Motor neuron (in vitro differentiated cells): ENCODE data around the gene PDE4D. TPM values are rescaled to one million over a fixed set of nuclear protein-coding genes. Genes with fewer than 3 reads are reported as not detected.

Experiments
- ATAC-seq, 8 experiments: fragments of 200-7000 bp; cut with Tn5 transposase; replicated peaks in 6 of 8; 2 replicates each; pipeline ENCODE4 v1.8.0; 2021; ENCODE audit warnings: mild to moderate bottlenecking in 8 of 8, moderate library complexity in 8 of 8
- H3K27ac ChIP-seq, 2 donors: fragments of 250-450 bp; sonication (Bioruptor Pico); 2 replicates each; pipeline ENCODE4 v1.9.0; 2021; ENCODE audit warnings: antibody characterized with exemption in 2 of 2, mild to moderate bottlenecking in 2 of 2, moderate library complexity in 1 of 2
- H3K4me1 ChIP-seq, 2 donors: fragments of 250-450 bp; sonication (Bioruptor Pico); replicated peaks in 1 of 2; 2 replicates each; pipeline ENCODE4 v1.6.1; 2021; ENCODE audit warnings: antibody characterized with exemption in 2 of 2, mild to moderate bottlenecking in 2 of 2, moderate library complexity in 1 of 2
- H3K4me3 ChIP-seq, 5 donors: fragments of 250-450 bp; sonication (Bioruptor Pico); 2 replicates each; pipeline ENCODE4 v1.9.0; 2021; ENCODE audit warnings: antibody characterized with exemption in 5 of 5, mild to moderate bottlenecking in 5 of 5, moderate library complexity in 4 of 5
- WGBS, 10 experiments: fragments of 450-650 bp; shearing (Covaris generic); methylation state at CpG; one replicate each; pipeline ENCODE4 v1.0.0; 2022; 5-methylcytosine and 5-hydroxymethylcytosine counted together
- in situ Hi-C, 9 experiments: fragments of 400-800 bp; cut with MboI; loops; one replicate each; pipeline ENCODE4 v1.15.0; 2021; ENCODE audit warnings: low sequenced_read_pairs in 9 of 9, low pct_unique_long_range_greater_than_20kb in 2 of 9; ENCODE audit not compliant: unreplicated experiment in 9 of 9
- total RNA-seq, 8 experiments: library from RNA; unstranded; fragments of 300-600 nt; gene quantifications; 2 replicates each; pipeline versions ENCODE4 v1.2.3 to v1.2.4, GENCODE V29; 2022

The PDE4D gene
- total RNA-seq, 8 experiments from 2014 or later: 10.1 to 57.2 (median 23.7) TPM

DNA sequence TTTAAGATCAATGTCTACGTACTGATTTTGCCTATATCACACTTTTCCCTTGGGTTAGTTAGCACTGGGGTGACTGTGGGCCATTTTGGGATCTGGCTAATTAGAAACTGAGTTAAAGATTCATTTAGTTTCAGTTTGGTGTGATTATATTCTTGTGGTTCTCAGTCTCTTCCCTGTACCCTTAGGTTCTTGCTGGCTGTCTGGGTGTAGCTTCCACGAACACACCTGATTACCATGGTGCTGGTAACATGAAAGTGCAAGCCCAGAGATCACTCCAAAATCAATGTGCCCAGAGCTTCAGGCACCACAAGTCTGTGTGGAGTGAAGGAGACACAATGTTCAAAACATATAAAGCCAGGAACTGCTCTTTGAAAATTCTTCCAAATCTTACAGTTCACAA is 248.1 kb downstream of the PDE4D start:
- in situ Hi-C loops: no loop called here

GRCh38 chr5:59640411-59640810 is 253.1 kb downstream of the PDE4D start:
- no peaks in the 10 kb centered on the region for H3K4me1 ChIP-seq
- ATAC-seq: peak in 4 of 8 experiments; percentile 31 to 71 (median 55)
- no peak overlapping the region for H3K27ac ChIP-seq
- in situ Hi-C loops: no loop called here
- WGBS, 10 experiments: 63 to 100% (median 91%) methylated on average over 1 of the region's 1 CpG; no CpG with 5 or more reads in 2 of the 10 experiments
- no peak overlapping the region for H3K4me3 ChIP-seq

More for the DNA sequence above, 248.1 kb downstream of the PDE4D start:
- no peak overlapping the region for H3K27ac ChIP-seq
- H3K4me3 ChIP-seq: no peak overlapping the region
- no peaks in the 10 kb centered on the region for H3K4me1 ChIP-seq
- no peak for ATAC-seq
- WGBS, 10 experiments: 40 to 100% (median 88%) methylated on average over 1 to 2 of the region's 2 CpGs; no CpG with 5 or more reads in 1 of the 10 experiments

DNA sequence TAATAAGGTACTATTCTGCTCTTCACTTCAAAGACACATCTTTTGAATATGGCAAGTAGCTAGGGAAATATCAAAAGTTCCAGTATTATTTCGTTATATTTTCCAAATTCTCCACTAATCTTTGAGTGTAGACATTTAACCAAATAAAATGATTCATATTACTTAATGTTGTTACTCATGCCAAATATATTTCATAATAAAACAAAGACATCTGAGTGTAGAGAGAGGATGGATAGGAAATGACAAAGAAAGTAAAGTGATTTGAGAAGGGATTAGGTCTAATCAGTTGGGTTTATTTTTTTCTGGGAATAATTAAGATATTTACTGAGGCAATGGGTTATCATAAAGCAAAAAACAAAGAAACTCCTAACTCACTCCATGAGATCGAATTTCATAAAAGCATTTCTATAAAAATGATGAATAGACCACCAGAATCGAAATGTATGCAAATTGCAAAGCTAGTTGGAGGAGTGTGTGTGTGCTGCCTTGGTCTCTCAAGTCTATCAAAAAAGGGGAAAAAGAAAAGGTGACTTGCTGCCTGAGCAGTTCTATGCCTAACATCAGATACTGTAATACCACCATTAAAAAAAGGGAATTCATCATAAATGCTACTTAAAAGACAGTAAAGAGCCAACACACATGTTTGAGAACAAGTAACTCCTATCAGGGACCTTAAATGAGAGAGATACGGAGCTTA is 255.5 kb downstream of the PDE4D start:
- in situ Hi-C loops: no loop called here
- WGBS, 10 experiments: 27 to 100% (median 72%) methylated on average over 1 to 4 of the region's 4 CpGs
- no peak overlapping the region for H3K4me3 ChIP-seq
- H3K27ac ChIP-seq: no peak overlapping the region
- no peak for ATAC-seq
- H3K4me1 ChIP-seq: no peaks in the 10 kb centered on the region

DNA sequence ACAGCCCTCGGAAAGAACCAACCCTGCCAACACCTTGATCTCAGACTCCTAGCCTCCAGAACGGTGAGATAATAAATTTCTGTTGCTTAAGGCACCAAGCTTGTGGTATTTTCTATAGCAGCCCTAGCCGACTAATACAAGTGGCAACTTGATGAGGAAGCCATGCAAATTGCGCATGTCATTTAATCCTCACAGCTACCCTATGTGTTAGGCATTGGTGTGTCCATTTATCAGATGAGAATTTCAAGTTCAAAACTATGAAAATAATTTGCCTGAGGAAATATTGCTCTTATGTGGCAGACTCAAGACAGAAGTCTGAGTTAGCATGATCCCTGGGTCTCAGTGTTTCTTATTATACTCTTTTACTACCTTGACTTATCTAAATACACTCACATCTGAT is 264.0 kb downstream of the PDE4D start:
- in situ Hi-C loops: no loop called here
- ATAC-seq: no peak
- WGBS, 10 experiments: 50 to 100% (median 85%) methylated on average over 1 to 4 of the region's 4 CpGs; no CpG with 5 or more reads in 1 of the 10 experiments

GRCh38 chr5:59628062-59628828 is 265.3 kb downstream of the PDE4D start:
- no peaks in the 10 kb centered on the region for H3K4me1 ChIP-seq
- no peak overlapping the region for H3K27ac ChIP-seq
- in situ Hi-C loops: no loop called here
- ATAC-seq: no peak
- no peak overlapping the region for H3K4me3 ChIP-seq
- 0 to 100% (median 90%) methylated on average over 1 to 2 of the region's 2 CpGs; no CpG with 5 or more reads in 3 of the 10 experiments for WGBS, 10 experiments

More for the DNA sequence above, 264.0 kb downstream of the PDE4D start:
- H3K4me3 ChIP-seq: no peak overlapping the region
- no peak overlapping the region for H3K27ac ChIP-seq
- H3K4me1 ChIP-seq: no peaks in the 10 kb centered on the region

DNA sequence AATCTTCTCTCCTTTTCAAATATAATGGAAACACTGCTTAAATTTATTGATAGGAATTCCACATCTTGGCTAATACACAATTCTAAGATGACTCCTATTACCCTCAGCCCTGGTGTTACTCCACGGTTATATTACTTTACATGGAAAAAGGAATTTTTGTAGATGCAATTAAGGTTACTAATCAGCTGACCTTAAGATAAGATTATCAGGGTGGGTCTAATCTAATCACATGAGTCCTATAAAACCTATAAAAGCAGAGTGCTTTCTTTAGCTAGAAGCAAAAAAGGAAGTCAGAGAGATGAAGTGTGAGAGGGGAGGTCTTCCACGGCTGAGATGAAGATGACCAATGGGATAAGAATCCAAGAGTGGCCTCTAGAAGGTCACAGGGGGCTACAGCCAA is 268.6 kb downstream of the PDE4D start:
- no peaks in the 10 kb centered on the region for H3K4me1 ChIP-seq
- in situ Hi-C loops: no loop called here
- no peak for ATAC-seq
- no peak overlapping the region for H3K4me3 ChIP-seq
- WGBS, 10 experiments: 83 to 100% (median 89%) methylated on average over 1 to 2 of the region's 2 CpGs; no CpG with 5 or more reads in 3 of the 10 experiments
- no peak overlapping the region for H3K27ac ChIP-seq

- in situ Hi-C loops: no loop called here
Observed at GRCh38 chr5:59622848-59623247, 270.7 kb downstream of the PDE4D start.

DNA sequence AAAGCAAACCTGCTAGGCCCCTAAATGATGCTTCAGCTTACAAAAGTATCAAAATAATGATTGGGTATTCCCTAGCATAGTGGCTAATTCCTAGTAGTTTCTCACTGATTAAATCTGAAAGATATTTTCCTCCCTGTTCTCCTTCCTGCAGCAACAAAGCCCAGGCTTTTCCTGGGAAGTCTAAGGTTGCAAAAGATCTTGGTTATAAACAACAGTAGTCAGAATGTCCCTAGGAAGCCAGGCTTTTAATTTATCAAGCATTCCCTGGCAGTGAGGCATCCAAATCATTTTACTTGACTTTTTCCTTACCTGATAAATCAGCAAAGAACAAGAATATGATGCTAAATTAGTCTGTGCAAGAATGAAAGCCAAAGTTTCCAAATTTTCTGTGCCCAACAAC is 272.0 kb downstream of the PDE4D start:
- Histone ChIP-seq H3K27ac (no peak overlapping the region), H3K4me3 (no peak overlapping the region), H3K4me1 (no peaks in the 10 kb centered on the region)
- in situ Hi-C loops: no loop called here
- no peak for ATAC-seq

More at GRCh38 chr5:59622848-59623247, 270.7 kb downstream of the PDE4D start:
- no peak overlapping the region for H3K4me3 ChIP-seq
- WGBS, 10 experiments: 14 to 100% (median 100%) methylated on average over 1 to 2 of the region's 2 CpGs; no CpG with 5 or more reads in 3 of the 10 experiments
- H3K4me1 ChIP-seq: no peaks in the 10 kb centered on the region
- no peak for ATAC-seq
- H3K27ac ChIP-seq: no peak overlapping the region

- no peak for ATAC-seq
- in situ Hi-C loops: no loop called here
- no peak overlapping the region for H3K27ac ChIP-seq
- H3K4me1 ChIP-seq: no peaks in the 10 kb centered on the region
- H3K4me3 ChIP-seq: no peak overlapping the region
Observed at GRCh38 chr5:59620535-59621212, 272.9 kb downstream of the PDE4D start.

DNA sequence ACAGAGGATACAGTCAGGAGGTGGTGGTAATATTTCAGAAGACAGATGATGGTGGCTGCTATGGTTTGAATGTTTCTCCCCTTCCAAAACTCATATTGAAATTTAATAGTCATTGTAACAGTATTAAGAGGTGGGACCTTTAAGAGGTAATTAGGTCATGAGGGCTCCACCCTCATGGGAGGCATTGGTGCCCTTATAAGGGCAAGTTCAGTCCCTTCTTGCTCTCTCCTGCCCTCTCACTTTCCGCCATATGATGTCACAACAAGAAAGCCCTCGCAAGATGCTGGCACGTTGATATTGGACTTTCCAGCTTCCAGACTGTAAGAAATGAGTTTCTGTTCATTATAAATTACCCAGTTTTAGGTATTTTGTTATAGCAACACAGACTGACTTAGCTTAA is 274.9 kb downstream of the PDE4D start:
- in situ Hi-C loops: no loop called here
- Histone ChIP-seq H3K4me3 (no peak overlapping the region), H3K27ac (no peak overlapping the region), H3K4me1 (no peaks in the 10 kb centered on the region)
- no peak for ATAC-seq
- WGBS, 10 experiments: 83 to 100% (median 94%) methylated on average over 1 to 3 of the region's 3 CpGs; no CpG with 5 or more reads in 3 of the 10 experiments

DNA sequence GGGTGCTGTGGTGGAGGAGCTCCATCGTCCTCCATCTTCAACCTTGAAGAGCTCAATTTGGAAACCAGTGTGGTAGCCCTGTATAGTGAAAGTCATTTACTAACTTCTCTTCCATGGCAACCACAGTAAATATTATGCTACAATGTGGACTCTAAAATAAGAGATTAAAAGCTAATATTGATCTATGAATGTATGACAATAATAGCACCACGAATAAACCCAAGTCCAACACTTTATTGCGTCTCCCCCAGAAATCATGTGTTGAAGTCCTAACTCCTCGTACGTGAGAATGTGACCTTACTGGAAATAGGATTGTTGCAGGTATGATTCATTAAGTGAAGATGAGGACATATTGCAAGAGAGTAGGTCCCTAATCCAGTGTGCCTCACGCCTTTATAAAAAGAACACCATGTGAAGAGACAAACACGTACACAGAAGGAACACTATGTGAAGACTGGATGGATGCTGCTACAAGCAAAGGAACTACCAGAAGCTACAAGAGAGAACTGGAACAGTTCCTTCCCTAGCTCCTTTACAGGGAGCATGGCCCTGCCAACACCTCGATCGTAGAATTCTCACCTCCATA is 276.2 kb downstream of the PDE4D start:
- H3K4me3 ChIP-seq: no peak overlapping the region
- WGBS, 10 experiments: 80 to 100% (median 96%) methylated on average over 1 to 9 of the region's 9 CpGs; no CpG with 5 or more reads in 2 of the 10 experiments
- ATAC-seq: no peak

GRCh38 chr5:59616413-59616812 is 277.1 kb downstream of the PDE4D start:
- ATAC-seq: no peak
- Histone ChIP-seq H3K4me3 (no peak overlapping the region), H3K4me1 (no peaks in the 10 kb centered on the region), H3K27ac (no peak overlapping the region)
- WGBS, 10 experiments: 91 to 100% (median 100%) methylated on average over 1 of the region's 1 CpG; no CpG with 5 or more reads in 2 of the 10 experiments
- in situ Hi-C loops: no loop called here

More for the DNA sequence above, 276.2 kb downstream of the PDE4D start:
- in situ Hi-C loops: no loop called here
- Histone ChIP-seq H3K4me1 (no peaks in the 10 kb centered on the region), H3K27ac (no peak overlapping the region)

- Histone ChIP-seq H3K27ac (no peak overlapping the region), H3K4me3 (no peak overlapping the region), H3K4me1 (no peaks in the 10 kb centered on the region)
- in situ Hi-C loops: no loop called here
- ATAC-seq: no peak
- 0 to 100% (median 74%) methylated on average over 1 of the region's 1 CpG; no CpG with 5 or more reads in 4 of the 10 experiments for WGBS, 10 experiments
Observed at GRCh38 chr5:59615272-59615671, 278.3 kb downstream of the PDE4D start.
